OCI-LY3 (cell line): ENCODE measurements around the gene BACH2.

Experiments
- CTCF ChIP-seq: fragments of 200-600, 300-600 bp; sonication (generic); IDR thresholded peaks from 2 replicates; pipeline ENCODE4 v1.5.1; 2014; ENCODE audit warnings: antibody characterized with exemption, low read length, low read depth
- EZH2phosphoT487 ChIP-seq: fragments of 200-600 bp; shearing (Covaris generic); IDR thresholded peaks from 2 replicates; pipeline ENCODE4 v1.6.1; 2018; ENCODE audit warnings: antibody characterized with exemption, mixed run types, low read depth

GRCh38 chr6:89934685-89935366, 361.8 kb downstream of the BACH2 start:
- TF ChIP-seq CTCF, result no peak
- TF ChIP-seq EZH2phosphoT487, result no peak
